D721Med (cell line): ENCODE results near the gene EGFR.

ENCODE experiments used
- DNase-seq: peaks from one replicate; pipeline ENCODE4 v3.0.0; 2011; ENCODE audit warnings: low spot score; ENCODE audit not compliant: insufficient read length
- FAIRE-seq: peaks from 2 replicates; lab custom pipeline; 2011; peaks lifted over from hg19 to GRCh38; lab: Jason Lieb, UNC
- CTCF ChIP-seq: IDR thresholded peaks from 2 replicates; pipeline ENCODE4 v1.5.1; 2012; ENCODE audit warnings: mild to moderate bottlenecking, control low read depth; ENCODE audit not compliant: insufficient read depth; ENCODE audit errors: missing control alignments

The EGFR gene

GRCh38 chr7:55185321-55185802 lies 166.5 kb downstream of the EGFR start:
- FAIRE-seq (no peak), DNase-seq (peak; percentile 70)
- no peak for TF ChIP-seq CTCF

GRCh38 chr7:55185941-55186609 lies 167.3 kb downstream of the EGFR start:
- FAIRE-seq (no peak), DNase-seq (no peak)
- no peak for TF ChIP-seq CTCF

- FAIRE-seq (no peak), DNase-seq (no peak)
- TF ChIP-seq CTCF, result no peak
Measured at GRCh38 chr7:55187701-55188491, 169.1 kb downstream of the EGFR start.

GRCh38 chr7:55188590-55189138 lies 169.8 kb downstream of the EGFR start:
- TF ChIP-seq CTCF, result no peak
- FAIRE-seq, result no peak
- DNase-seq, result no peak

- TF ChIP-seq CTCF, result no peak
- FAIRE-seq (no peak), DNase-seq (no peak)
Measured at GRCh38 chr7:55189146-55189766, 170.4 kb downstream of the EGFR start.

GRCh38 chr7:55189878-55190436 lies 171.1 kb downstream of the EGFR start:
- no peak for FAIRE-seq
- no peak for TF ChIP-seq CTCF
- DNase-seq, result no peak
